DND-41 (cell line): ENCODE measurements around the gene MGAM2.

Source experiments
- ATAC-seq: fragments of 200-7000 bp; cut with Tn5 transposase; 3 replicates; pipeline ENCODE4 v1.9.1; 2021; ENCODE audit warnings: low read depth; ENCODE audit not compliant: insufficient read depth
- DNase-seq: peaks from one replicate; pipeline ENCODE4 v3.0.0-alpha.2; 2020
- H2AFZ ChIP-seq: 2 replicates; pipeline ENCODE4 v1.6.0; 2012; ENCODE audit warnings: low read depth, low read length
- H3K27ac ChIP-seq: 2 replicates; pipeline ENCODE4 v1.5.1; 2012; ENCODE audit warnings: low read length, inconsistent platforms
- H3K27me3 ChIP-seq: fragments of 200-600 bp; sonication (generic); 2 replicates; pipeline ENCODE4 v1.6.0; 2012; ENCODE audit warnings: low read length, mild to moderate bottlenecking, inconsistent platforms; ENCODE audit not compliant: insufficient read depth, poor library complexity
- H3K36me3 ChIP-seq: 2 replicates; pipeline ENCODE4 v1.5.1; 2012; ENCODE audit warnings: low read length, inconsistent platforms; ENCODE audit not compliant: insufficient read depth
- H3K4me1 ChIP-seq: 2 replicates; pipeline ENCODE4 v1.5.1; 2012; ENCODE audit warnings: mild to moderate bottlenecking, low read length; ENCODE audit not compliant: insufficient read depth
- H3K4me2 ChIP-seq: 2 replicates; pipeline ENCODE4 v1.6.0; 2012; ENCODE audit warnings: mild to moderate bottlenecking, moderate library complexity, low read length, inconsistent platforms; ENCODE audit not compliant: insufficient read depth
- H3K4me3 ChIP-seq, 2 experiments: fragments of 200-600 bp in 1 of 2; shearing (Covaris generic) in 1 of 2; 2 replicates each; pipeline ENCODE4 v1.5.1; 2012 to 2016; ENCODE audit warnings: inconsistent platforms in 2 of 2, low read length in 2 of 2, mild to moderate bottlenecking in 2 of 2, low read depth in 1 of 2, moderate library complexity in 1 of 2
- H3K79me2 ChIP-seq: 2 replicates; pipeline ENCODE4 v1.6.0; 2012; ENCODE audit warnings: low read length, inconsistent platforms; ENCODE audit not compliant: insufficient read depth
- H3K9ac ChIP-seq: 2 replicates; pipeline ENCODE4 v1.6.0; 2012; ENCODE audit warnings: low read depth, mild to moderate bottlenecking, inconsistent platforms, low read length, moderate library complexity
- H3K9me3 ChIP-seq: 2 replicates; pipeline ENCODE4 v1.5.1; 2012; ENCODE audit warnings: low read length, moderate library complexity, mild to moderate bottlenecking, inconsistent platforms; ENCODE audit not compliant: insufficient read depth, severe bottlenecking
- H4K20me1 ChIP-seq: 2 replicates; pipeline ENCODE4 v1.6.0; 2012; ENCODE audit warnings: low read length; ENCODE audit not compliant: insufficient read depth
- CTCF ChIP-seq: IDR thresholded peaks from 2 replicates; pipeline ENCODE4 v1.5.1; 2012; ENCODE audit warnings: borderline replicate concordance, low read length, moderate library complexity, mild to moderate bottlenecking; ENCODE audit not compliant: poor library complexity, severe bottlenecking; ENCODE audit errors: extremely low read depth
- EZH2 ChIP-seq: IDR thresholded peaks from 3 replicates; pipeline ENCODE4 v1.6.1; 2012; ENCODE audit warnings: borderline replicate concordance, low read depth, mild to moderate bottlenecking, moderate library complexity, low read length, inconsistent platforms; ENCODE audit not compliant: severe bottlenecking

The MGAM2 gene

GRCh38 chr7:142089035-142089434 lies 22.5 kb upstream of the MGAM2 start:
- Histone ChIP-seq H3K4me3 (no peak overlapping the region), H4K20me1 (no peaks in the 10 kb centered on the region), H2AFZ (no peak overlapping the region), H3K79me2 (no peaks in the 10 kb centered on the region), H3K9ac (no peak overlapping the region), H3K4me2 (no peak overlapping the region), H3K4me1 (no peaks in the 10 kb centered on the region), H3K9me3 (no peaks in the 10 kb centered on the region), H3K27ac (no peak overlapping the region), H3K27me3 (no peaks in the 10 kb centered on the region), H3K36me3 (no peaks in the 10 kb centered on the region)
- DNase-seq (no peak), ATAC-seq (no peak)
- TF ChIP-seq CTCF: no peak
- TF ChIP-seq EZH2: no peak

DNA sequence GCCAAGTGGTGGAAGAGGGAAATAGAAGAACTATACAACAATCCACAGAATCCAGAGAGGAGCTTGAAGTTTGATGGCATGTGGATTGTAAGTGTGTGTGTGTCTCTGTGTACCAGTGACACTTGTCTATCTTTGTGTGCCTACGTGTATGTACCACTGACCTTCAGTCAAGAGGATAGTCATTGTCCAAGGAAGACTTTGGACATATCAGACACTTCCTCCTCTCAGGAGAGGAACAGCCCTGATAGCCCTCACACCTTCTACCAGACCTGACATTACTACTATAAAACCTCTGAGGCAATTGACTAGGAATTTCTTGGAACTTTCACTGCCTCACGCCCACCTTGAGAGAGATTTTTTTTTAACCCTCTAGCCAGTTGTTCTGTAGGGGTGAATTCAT lies 19.6 kb upstream of the MGAM2 start:
- TF ChIP-seq EZH2: no peak
- no peak for TF ChIP-seq CTCF
- Histone ChIP-seq H3K27ac (no peak overlapping the region), H3K27me3 (no peaks in the 10 kb centered on the region), H3K36me3 (no peaks in the 10 kb centered on the region), H4K20me1 (no peaks in the 10 kb centered on the region), H3K4me3 (no peak overlapping the region), H3K4me1 (no peaks in the 10 kb centered on the region), H2AFZ (no peak overlapping the region), H3K79me2 (no peaks in the 10 kb centered on the region), H3K9ac (no peak overlapping the region), H3K9me3 (no peaks in the 10 kb centered on the region), H3K4me2 (no peak overlapping the region)
- no peak for ATAC-seq
- no peak for DNase-seq

GRCh38 chr7:142094861-142095260 lies 16.7 kb upstream of the MGAM2 start:
- Histone ChIP-seq H3K4me1 (no peaks in the 10 kb centered on the region), H3K27ac (no peak overlapping the region), H3K27me3 (no peaks in the 10 kb centered on the region), H4K20me1 (no peaks in the 10 kb centered on the region), H3K79me2 (no peaks in the 10 kb centered on the region), H3K9ac (no peak overlapping the region), H3K36me3 (no peaks in the 10 kb centered on the region), H3K4me3 (no peak overlapping the region), H2AFZ (no peak overlapping the region), H3K9me3 (no peaks in the 10 kb centered on the region), H3K4me2 (no peak overlapping the region)
- no peak for ATAC-seq
- DNase-seq: no peak
- no peak for TF ChIP-seq EZH2
- TF ChIP-seq CTCF: no peak

GRCh38 chr7:142097571-142097970 lies 13.9 kb upstream of the MGAM2 start:
- Histone ChIP-seq H3K4me3 (no peak overlapping the region), H3K79me2 (no peaks in the 10 kb centered on the region), H3K4me2 (no peak overlapping the region), H3K9ac (no peak overlapping the region), H3K36me3 (no peaks in the 10 kb centered on the region), H3K27ac (no peak overlapping the region), H2AFZ (no peak overlapping the region), H3K27me3 (no peaks in the 10 kb centered on the region), H4K20me1 (no peaks in the 10 kb centered on the region), H3K4me1 (no peaks in the 10 kb centered on the region), H3K9me3 (no peaks in the 10 kb centered on the region)
- no peak for ATAC-seq
- TF ChIP-seq CTCF (no peak), EZH2 (no peak)
- DNase-seq: no peak
